HG03135 (cell line): ENCODE results near the gene CLASP1.
"Not testable (repeated sequence)": the region's sequence is repeated elsewhere in the genome, so short reads cannot be mapped to it uniquely, and the experiment has no call there.

Experiments used
- ATAC-seq: cut with Tn5 transposase; IDR thresholded peaks from one replicate; pipeline ENCODE4 v1.9.1; 2021; ENCODE audit warnings: mild to moderate bottlenecking, moderate library complexity; ENCODE audit not compliant: unreplicated experiment

The CLASP1 gene

GRCh38 chr2:121649149-121649595 lies at the start of gene CLASP1:
TSS of gene CLASP1 (minus strand) at chr2:121649462. CDS start at chr2:121605895, 43,567 bp downstream.
- ATAC-seq: peak; percentile 37

GRCh38 chr2:121698318-121698930 lies 49.2 kb upstream of the CLASP1 start:
- no peak for ATAC-seq

GRCh38 chr2:121697108-121697631 lies 47.9 kb upstream of the CLASP1 start:
- ATAC-seq: no peak

- no peak for ATAC-seq
These were observed 47.2 kb upstream of the CLASP1 start for GRCh38 chr2:121696410-121696930.

- no peak for ATAC-seq
These were observed 45.8 kb upstream of the CLASP1 start for GRCh38 chr2:121695171-121695451.

- ATAC-seq: no peak
These were observed 45.3 kb upstream of the CLASP1 start for GRCh38 chr2:121694398-121695170.

- ATAC-seq: not testable (repeated sequence)
These were observed 41.3 kb upstream of the CLASP1 start for GRCh38 chr2:121690572-121690971.

- ATAC-seq: no peak
These were observed 40.8 kb upstream of the CLASP1 start for GRCh38 chr2:121690095-121690494.

- no peak for ATAC-seq
These were observed 40.1 kb upstream of the CLASP1 start for GRCh38 chr2:121689356-121689755.

- no peak for ATAC-seq
These were observed 39.6 kb upstream of the CLASP1 start for GRCh38 chr2:121688820-121689219.

- no peak for ATAC-seq
These were observed 37.6 kb upstream of the CLASP1 start for GRCh38 chr2:121686902-121687301.

- no peak for ATAC-seq
These were observed 37.0 kb upstream of the CLASP1 start for GRCh38 chr2:121686218-121686617.

GRCh38 chr2:121682396-121683298 lies 33.4 kb upstream of the CLASP1 start:
- no peak for ATAC-seq

- no peak for ATAC-seq
These were observed 28.6 kb upstream of the CLASP1 start for GRCh38 chr2:121677855-121678254.

GRCh38 chr2:121671621-121672020 lies 22.4 kb upstream of the CLASP1 start:
- ATAC-seq: not testable (repeated sequence)

GRCh38 chr2:121670181-121670580 lies 20.9 kb upstream of the CLASP1 start:
- no peak for ATAC-seq

- no peak for ATAC-seq
These were observed 18.4 kb upstream of the CLASP1 start for GRCh38 chr2:121667618-121668017.

- ATAC-seq: no peak
These were observed 16.8 kb upstream of the CLASP1 start for GRCh38 chr2:121666042-121666441.

GRCh38 chr2:121665504-121665903 lies 16.2 kb upstream of the CLASP1 start:
- no peak for ATAC-seq

GRCh38 chr2:121664713-121665112 lies 15.5 kb upstream of the CLASP1 start:
- no peak for ATAC-seq

GRCh38 chr2:121664086-121664485 lies 14.8 kb upstream of the CLASP1 start:
- ATAC-seq: no peak
